Stomach (tissue), 9 donors: Measurements from ENCODE around the gene SVIL. TPM values are rescaled to one million over a fixed set of nuclear protein-coding genes. Genes with fewer than 3 reads are reported as not detected.
"Not testable (repeated sequence)": the region's sequence is repeated elsewhere in the genome, so short reads cannot be mapped to it uniquely, and the experiment has no call there.

Source experiments
- DNase-seq, 2 donors: peaks; one replicate each; pipeline versions ENCODE4 v3.0.0 to v3.0.0-alpha.2; 2013 to 2019
- H3K27ac ChIP-seq, 5 donors: fragments of 200-600 bp in 4 of 5; sonication (generic) in 4 of 5; one replicate each; pipeline ENCODE4 v1.5.1; 2013 to 2019; ENCODE audit warnings: mild to moderate bottlenecking in 1 of 5, moderate library complexity in 1 of 5
- H3K27me3 ChIP-seq, 3 donors: fragments of 200-600 bp; sonication (generic); one replicate each; pipeline ENCODE4 v1.5.1; 2017 to 2019; ENCODE audit warnings: mixed run types in 1 of 3
- H3K36me3 ChIP-seq, 4 donors: fragments of 200-600 bp; sonication (generic); 1 replicate in 3 of 4; 2 replicates in 1 of 4; pipeline ENCODE4 v1.5.1; 2016 to 2019
- H3K4me1 ChIP-seq, 4 donors: fragments of 200-600 bp; sonication (generic); one replicate each; pipeline ENCODE4 v1.5.1; 2016 to 2019
- H3K4me3 ChIP-seq, 4 donors: fragments of 200-600 bp; sonication (generic) in 3 of 4; one replicate each; pipeline ENCODE4 v1.5.1; 2016 to 2019; ENCODE audit warnings: mild to moderate bottlenecking in 1 of 4
- H3K9me3 ChIP-seq, 4 donors: fragments of 200-600 bp; sonication (generic); one replicate each; pipeline ENCODE4 v1.5.1; 2016 to 2019
- CTCF ChIP-seq, 7 experiments: fragments of 450-650 bp in 4 of 7; fragments of 200-600 bp in 3 of 7; sonication (generic) in 3 of 7; IDR thresholded peaks; one replicate each; pipeline ENCODE4 v1.5.1; 2016 to 2019; ENCODE audit warnings: antibody characterized with exemption in 7 of 7, control low read depth in 2 of 7, mild to moderate bottlenecking in 1 of 7
- EP300 ChIP-seq: sonication (generic); formaldehyde crosslinking; IDR thresholded peaks from one replicate; pipeline ENCODE4 v1.6.1; 2017; ENCODE audit warnings: antibody characterized with exemption
- POLR2A ChIP-seq, 4 donors: fragments of 450-650 bp; IDR thresholded peaks; one replicate each; pipeline ENCODE4 v1.6.1; 2016; ENCODE audit warnings: antibody characterized with exemption in 4 of 4, control low read depth in 2 of 4, mild to moderate bottlenecking in 1 of 4, moderate library complexity in 1 of 4
- POLR2AphosphoS5 ChIP-seq, 3 donors: sonication (generic); formaldehyde crosslinking; IDR thresholded peaks; one replicate each; pipeline ENCODE4 v1.6.1; 2016; ENCODE audit warnings: antibody characterized with exemption in 3 of 3
- WGBS, 5 donors: extraction: QIAGEN DNeasy Blood & Tissue Kit in 3 of 5; methylation state at CpG; one replicate each; pipeline versions ENCODE4 v1.1.5 to v1.1.7; 2013 to 2018; 5-methylcytosine and 5-hydroxymethylcytosine counted together
- intact Hi-C: fragments of 100-400 bp; cut with DNase I; formaldehyde crosslinking; loops from one replicate; pipeline ENCODE4 v1.15.1; 2023; ENCODE audit warnings: low total_unique reads
- polyA plus RNA-seq, 3 donors: library from polyadenylated mRNA; stranded (reverse); fragments of 200-250 nt; gene quantifications; one replicate each; pipeline ENCODE4 v1.2.3, GENCODE V29; 2013
- total RNA-seq, 5 donors: library from RNA; depleted of rRNA; stranded (reverse); fragments of >200 nt; gene quantifications; one replicate each; pipeline versions ENCODE4 v1.1.0 to v1.2.3, GENCODE V29; 2014 to 2016
- donor health status: healthy with polysubstance abuse.
- donor health status: Bipolar disorder and iron deficiency.
- donor health status: healthy.

SVIL gene
- total and polyA plus RNA-seq, 8 donors: 6.8 to 400 (median 112) TPM

- no peak overlapping the region for H3K4me3 ChIP-seq
- intact Hi-C loops: no loop called here
- peaks cover 0 to 34% (median 9%) of the 10 kb centered on the region in 4 donors for H3K4me1 ChIP-seq
- H3K27ac ChIP-seq: no peak overlapping the region
- TF ChIP-seq CTCF (IDR thresholded peaks at IDR 0.05) (no peak), POLR2A (IDR thresholded peaks at IDR 0.05) (no peak), EP300 (no peak), POLR2AphosphoS5 (IDR thresholded peaks at IDR 0.05) (no peak)
- H3K9me3 ChIP-seq: no peaks in the 10 kb centered on the region
- H3K36me3 ChIP-seq: peaks cover 0 to 78% (median 61%) of the 10 kb centered on the region in 4 donors
- no peak for DNase-seq
- WGBS, 5 donors: 79 to 92% (median 89%) methylated on average over 3 of the region's 3 CpGs
- no peaks in the 10 kb centered on the region for H3K27me3 ChIP-seq
These were observed 115.1 kb downstream of the SVIL start for GRCh38 chr10:29519659-29520058.

- Histone ChIP-seq H3K4me1 (peaks cover 0 to 32% (median 3%) of the 10 kb centered on the region in 4 donors), H3K36me3 (peaks cover 0 to 67% (median 42%) of the 10 kb centered on the region in 4 donors), H3K27me3 (no peaks in the 10 kb centered on the region), H3K4me3 (no peak overlapping the region), H3K27ac (peak overlapping the region in 2 of 5 donors; percentile 29 to 76), H3K9me3 (no peaks in the 10 kb centered on the region)
- intact Hi-C loops: no loop called here
- peak in 1 of 2 donors; percentile 43 for DNase-seq
- WGBS, 5 donors: 70 to 89% (median 82%) methylated on average over 8 of the region's 8 CpGs
- no peak for TF ChIP-seq POLR2AphosphoS5 (IDR thresholded peaks at IDR 0.05)
- peak in 4 of 7 experiments; percentile 17 to 51 (median 23) for TF ChIP-seq CTCF (IDR thresholded peaks at IDR 0.05)
- no peak for TF ChIP-seq EP300
- no peak for TF ChIP-seq POLR2A (IDR thresholded peaks at IDR 0.05)
These were observed 117.3 kb downstream of the SVIL start for GRCh38 chr10:29517352-29517923.

DNA sequence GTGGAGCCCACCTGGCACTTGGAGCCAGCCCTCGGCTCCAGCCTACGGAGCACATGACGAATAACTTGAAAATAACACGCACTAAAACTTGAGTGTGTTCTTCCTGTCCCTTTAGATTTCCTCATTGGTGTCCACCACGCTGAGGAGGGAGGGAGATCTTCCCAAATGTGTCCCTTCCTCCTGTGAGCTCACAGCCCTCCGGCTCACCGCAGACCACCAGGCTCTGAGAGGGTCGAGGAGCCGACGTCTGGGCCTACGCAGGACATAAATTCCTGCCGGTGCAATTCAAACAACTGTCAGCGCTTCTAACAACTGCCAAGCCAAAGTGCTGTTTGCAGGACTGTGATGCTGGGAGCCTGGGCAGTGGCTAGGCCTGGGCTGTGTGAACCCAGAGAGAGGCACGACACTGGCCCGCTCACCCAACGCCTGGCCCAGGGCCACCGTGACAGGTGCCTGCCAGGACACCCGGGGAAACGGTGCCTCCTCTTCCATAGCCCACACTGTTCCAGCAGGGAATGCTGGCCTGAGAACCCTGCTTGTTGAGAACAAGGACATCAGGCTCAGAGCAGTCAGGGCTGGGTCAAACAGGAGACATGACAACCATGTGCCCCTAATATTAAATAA is 118.3 kb downstream of the SVIL start:
- H3K9me3 ChIP-seq, DNase-seq, H3K4me3 ChIP-seq, H3K27me3 ChIP-seq, intact Hi-C loops: not testable (repeated sequence)
- Histone ChIP-seq H3K4me1 (peaks cover 0 to 30% (median 3%) of the 10 kb centered on the region in 4 donors), H3K36me3 (peaks cover 0 to 65% (median 41%) of the 10 kb centered on the region in 4 donors), H3K27ac (peak overlapping the region in 3 of 5 donors; percentile 29 to 76 (median 30))
- WGBS, 5 donors: 77 to 87% (median 85%) methylated on average over 16 to 19 of the region's 19 CpGs

DNA sequence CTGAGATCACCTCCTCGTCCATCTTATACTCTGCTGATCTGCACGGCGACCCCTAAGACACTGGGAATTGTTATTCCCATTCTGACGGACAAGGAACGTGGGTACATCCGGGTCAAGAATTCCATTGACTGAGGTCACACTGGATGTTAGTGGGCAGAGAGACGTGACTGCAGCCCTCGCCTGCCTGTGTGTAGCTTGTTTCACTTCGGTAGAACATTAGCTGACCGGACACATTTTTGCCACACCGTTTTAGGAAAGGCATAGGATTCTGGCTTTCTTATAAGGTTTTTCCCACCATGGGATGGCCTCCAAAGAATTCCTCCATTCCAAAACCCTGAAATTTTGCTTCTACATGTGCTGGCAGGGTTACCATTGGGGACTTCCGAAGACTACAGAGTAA is 118.9 kb downstream of the SVIL start:
- DNase-seq, H3K27me3 ChIP-seq, H3K4me3 ChIP-seq, intact Hi-C loops, H3K9me3 ChIP-seq: not testable (repeated sequence)
- Histone ChIP-seq H3K4me1 (peaks cover 0 to 24% (median 0%) of the 10 kb centered on the region in 4 donors), H3K27ac (peak overlapping the region in 3 of 5 donors; percentile 10 to 76 (median 27)), H3K36me3 (peaks cover 0 to 60% (median 36%) of the 10 kb centered on the region in 4 donors)
- WGBS, 5 donors: 68 to 98% (median 85%) methylated on average over 12 of the region's 12 CpGs

DNA sequence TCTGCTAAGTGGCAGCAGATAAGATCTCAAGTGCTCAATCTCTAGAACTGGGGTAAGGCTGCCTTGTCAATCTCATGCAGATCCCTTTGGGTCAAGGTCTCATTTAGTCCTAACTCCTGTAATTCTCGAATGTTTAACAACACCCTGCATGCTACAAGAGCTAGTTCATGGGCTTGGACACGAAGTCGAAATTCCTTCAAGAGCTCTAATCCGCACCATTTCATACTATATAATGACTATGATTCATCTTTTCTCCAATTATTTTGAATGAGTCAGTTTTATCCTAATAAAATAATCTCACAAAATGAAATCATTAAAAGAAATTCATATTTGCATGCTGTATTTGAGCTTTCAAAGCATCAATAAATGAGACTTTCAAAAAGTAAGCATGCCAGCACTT is 119.7 kb downstream of the SVIL start:
- WGBS, 5 donors: 71 to 93% (median 82%) methylated on average over 4 of the region's 4 CpGs
- intact Hi-C loops, DNase-seq, H3K9me3 ChIP-seq, H3K27me3 ChIP-seq, H3K4me3 ChIP-seq: not testable (repeated sequence)
- Histone ChIP-seq H3K4me1 (peaks cover 0 to 24% (median 0%) of the 10 kb centered on the region in 4 donors), H3K27ac (peak overlapping the region in 1 of 5 donors; percentile 76), H3K36me3 (peaks cover 0 to 53% (median 29%) of the 10 kb centered on the region in 4 donors)

DNA sequence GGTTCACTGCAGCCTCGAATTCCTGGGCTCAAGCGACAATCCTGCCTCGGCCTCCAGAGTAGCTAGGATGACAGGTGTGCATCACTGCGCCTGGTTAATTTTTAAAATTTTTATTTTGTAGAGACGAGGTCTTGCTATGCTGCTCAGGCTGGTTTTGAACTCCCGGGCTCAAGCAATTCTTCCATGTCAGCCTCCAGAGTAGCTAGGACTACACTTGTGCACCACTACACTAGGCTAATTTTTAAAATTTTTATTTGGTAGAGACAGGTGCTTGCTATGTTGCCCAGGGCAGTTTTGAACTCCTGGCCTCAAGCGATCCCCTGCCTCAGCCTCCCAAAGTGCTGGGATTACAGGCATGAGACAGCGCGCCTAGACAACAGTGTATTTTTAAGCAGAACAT is 120.5 kb downstream of the SVIL start:
- H3K36me3 ChIP-seq: peaks cover 0 to 45% (median 29%) of the 10 kb centered on the region in 4 donors
- no peaks in the 10 kb centered on the region for H3K27me3 ChIP-seq
- H3K9me3 ChIP-seq: no peaks in the 10 kb centered on the region
- 89 to 95% (median 91%) methylated on average over 9 of the region's 9 CpGs for WGBS, 5 donors
- H3K27ac ChIP-seq: peak overlapping the region in 1 of 5 donors; percentile 30
- DNase-seq: no peak
- H3K4me1 ChIP-seq: peaks cover 0 to 27% (median 0%) of the 10 kb centered on the region in 4 donors
- intact Hi-C loops: no loop called here
- no peak overlapping the region for H3K4me3 ChIP-seq
- TF ChIP-seq EP300 (no peak), POLR2AphosphoS5 (IDR thresholded peaks at IDR 0.05) (no peak)
